Stimulated activated naive B cell treated with anti-CD40 and anti-IgM and Interleukin-4, amounts not matched to agents 10 μg/mL and 1 μg/mL and 100 μg/mL, for 72 hours (primary cell): Measurements from ENCODE around the gene CD244.

ENCODE experiments used
- ATAC-seq, 2 donors: fragments of 150-1000 bp; cut with Tn5 transposase; replicated peaks; 2 replicates each; pipeline ENCODE4 v1.10.0; 2021; ENCODE audit warnings: moderate library complexity in 1 of 2
- DNase-seq: peaks from one replicate; pipeline ENCODE4 v3.0.0; 2021
- H3K27ac Mint-ChIP-seq: one replicate; pipeline ENCODE4 v1.8.0; 2022; ENCODE audit warnings: mild to moderate bottlenecking, mixed read lengths
- H3K27me3 Mint-ChIP-seq, 2 donors: one replicate each; pipeline ENCODE4 v1.8.0; 2022; ENCODE audit warnings: mixed read lengths in 2 of 2
- H3K36me3 Mint-ChIP-seq, 2 donors: one replicate each; pipeline ENCODE4 v1.8.0; 2022; ENCODE audit warnings: mixed read lengths in 2 of 2, mild to moderate bottlenecking in 1 of 2
- H3K4me1 Mint-ChIP-seq, 2 donors: one replicate each; pipeline ENCODE4 v1.8.0; 2022; ENCODE audit warnings: mixed read lengths in 2 of 2, mild to moderate bottlenecking in 1 of 2
- H3K4me3 Mint-ChIP-seq, 2 donors: one replicate each; pipeline ENCODE4 v1.8.0; 2022; ENCODE audit warnings: mild to moderate bottlenecking in 2 of 2, mixed read lengths in 2 of 2, moderate library complexity in 1 of 2
- H3K9me3 Mint-ChIP-seq, 2 donors: one replicate each; pipeline ENCODE4 v1.8.0; 2022; ENCODE audit warnings: mixed read lengths in 2 of 2, mild to moderate bottlenecking in 1 of 2

The CD244 gene

DNA sequence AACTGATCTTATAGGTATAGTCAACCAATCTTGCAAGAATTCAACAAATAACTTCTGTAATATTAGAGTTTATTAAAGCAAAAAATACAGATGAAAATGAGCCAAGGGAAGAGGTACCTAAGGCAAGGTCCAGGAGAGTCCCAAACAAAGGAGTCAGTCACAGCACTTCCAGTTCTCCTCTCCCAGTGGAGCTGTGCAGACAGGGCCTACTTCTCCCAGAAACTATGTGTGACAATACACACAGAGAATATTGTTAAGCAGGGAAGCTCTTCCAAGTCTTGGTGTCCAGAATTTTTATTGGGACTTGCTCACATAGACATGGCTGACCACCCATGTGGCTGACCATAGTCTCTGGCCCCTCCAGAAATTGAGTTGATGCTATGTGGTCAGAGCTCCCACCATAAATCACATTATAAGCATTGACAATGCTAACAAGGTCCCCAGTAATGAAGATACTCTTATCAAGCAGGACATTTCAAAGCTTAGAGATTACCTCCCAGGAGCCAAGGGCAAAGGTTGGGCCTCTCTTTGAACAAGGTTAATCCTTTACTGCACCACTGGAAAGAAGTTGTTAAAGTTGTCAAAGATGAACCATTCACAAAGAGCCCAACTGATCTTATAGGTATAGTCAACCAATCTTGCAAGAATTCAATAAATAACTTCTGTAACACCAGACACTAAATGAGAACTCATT is 3.5 kb upstream of the CD244 start:
- no peak overlapping the region for H3K27ac Mint-ChIP-seq
- peaks cover 0 to 3% of the 10 kb centered on the region in 2 donors for H3K9me3 Mint-ChIP-seq
- H3K36me3 Mint-ChIP-seq: no peaks in the 10 kb centered on the region
- ATAC-seq (no peak), DNase-seq (no peak)
- peaks cover 27 to 39% of the 10 kb centered on the region in 2 donors for H3K4me1 Mint-ChIP-seq
- H3K4me3 Mint-ChIP-seq: no peak overlapping the region
- peaks cover 0 to 4% of the 10 kb centered on the region in 2 donors for H3K27me3 Mint-ChIP-seq

DNA sequence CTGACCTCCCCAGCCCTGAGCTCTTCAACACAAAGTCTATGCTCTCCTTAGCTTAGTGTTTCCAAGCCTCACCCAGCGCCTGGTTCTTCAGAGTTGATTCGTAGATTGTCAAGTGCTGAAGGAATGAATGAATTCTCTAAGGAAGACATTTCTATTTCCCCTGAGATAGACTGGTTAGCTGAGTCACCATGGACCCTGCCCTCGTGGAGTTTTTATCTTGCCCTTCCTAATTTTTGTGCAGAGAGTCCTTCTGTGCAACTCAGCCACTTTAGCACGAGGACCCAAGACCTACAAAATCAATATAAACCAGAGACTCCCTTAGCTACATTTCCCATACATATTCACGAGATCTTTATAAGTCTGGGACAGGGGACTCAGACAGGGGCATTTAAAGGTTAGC is 2.6 kb upstream of the CD244 start:
- ATAC-seq (no peak), DNase-seq (no peak)
- H3K4me1 Mint-ChIP-seq: peaks cover 27 to 39% of the 10 kb centered on the region in 2 donors
- H3K27me3 Mint-ChIP-seq: peaks cover 0 to 4% of the 10 kb centered on the region in 2 donors
- H3K9me3 Mint-ChIP-seq: peaks cover 0 to 3% of the 10 kb centered on the region in 2 donors
- no peaks in the 10 kb centered on the region for H3K36me3 Mint-ChIP-seq
- no peak overlapping the region for H3K27ac Mint-ChIP-seq
- no peak overlapping the region for H3K4me3 Mint-ChIP-seq

DNA sequence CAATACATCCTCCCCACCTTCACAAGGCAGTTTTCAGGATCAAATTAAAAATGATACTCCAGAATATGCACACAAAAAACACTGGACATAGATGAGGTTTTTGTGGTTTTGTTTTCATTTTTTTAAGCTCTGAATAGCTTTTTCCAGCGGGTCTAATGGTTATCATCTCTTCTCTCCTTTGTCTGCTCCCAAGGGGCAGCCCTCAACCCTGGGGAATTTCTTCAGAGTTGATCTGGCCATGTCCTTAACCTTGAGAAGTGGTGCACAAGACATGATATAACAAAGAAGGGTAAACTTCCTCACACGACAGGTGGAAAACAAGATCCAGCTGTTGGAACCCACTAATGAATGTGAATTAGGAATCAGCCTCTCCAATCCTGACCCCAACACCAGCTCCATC is 1.5 kb upstream of the CD244 start:
- no peak for DNase-seq
- H3K36me3 Mint-ChIP-seq: no peaks in the 10 kb centered on the region
- ATAC-seq: no peak
- no peak overlapping the region for H3K4me3 Mint-ChIP-seq
- H3K4me1 Mint-ChIP-seq: peaks cover 27 to 39% of the 10 kb centered on the region in 2 donors
- H3K27me3 Mint-ChIP-seq: peaks cover 0 to 4% of the 10 kb centered on the region in 2 donors
- H3K9me3 Mint-ChIP-seq: peaks cover 0 to 3% of the 10 kb centered on the region in 2 donors
- H3K27ac Mint-ChIP-seq: no peak overlapping the region

DNA sequence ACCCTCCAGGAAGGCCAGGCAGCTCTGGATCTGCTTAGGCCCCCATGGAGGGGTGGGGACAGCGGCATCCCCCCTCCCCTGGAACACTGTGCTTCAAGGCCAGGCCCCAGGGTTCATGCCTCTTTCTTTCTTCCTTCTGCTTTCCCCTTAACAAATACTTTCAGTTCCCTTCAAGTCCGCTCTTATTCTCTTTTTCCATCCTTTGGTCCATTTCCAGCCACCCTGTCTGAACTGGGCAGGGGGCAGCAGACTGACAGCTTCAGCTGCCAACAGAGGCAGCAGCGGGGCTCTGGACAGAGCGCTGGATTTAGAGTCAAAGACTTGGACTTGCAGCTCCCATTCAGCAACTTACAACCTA is 1.1 kb upstream of the CD244 start:
- Mint-ChIP-seq H3K27ac (peak overlapping the region; percentile 4), H3K36me3 (no peaks in the 10 kb centered on the region), H3K4me1 (peaks cover 27 to 39% of the 10 kb centered on the region in 2 donors), H3K4me3 (peak overlapping the region in 1 of 2 donors; percentile 67), H3K9me3 (peaks cover 0 to 3% of the 10 kb centered on the region in 2 donors), H3K27me3 (peaks cover 0 to 8% of the 10 kb centered on the region in 2 donors)
- DNase-seq: peak; percentile 13
- peak; percentile 52 to 56 for ATAC-seq

DNA sequence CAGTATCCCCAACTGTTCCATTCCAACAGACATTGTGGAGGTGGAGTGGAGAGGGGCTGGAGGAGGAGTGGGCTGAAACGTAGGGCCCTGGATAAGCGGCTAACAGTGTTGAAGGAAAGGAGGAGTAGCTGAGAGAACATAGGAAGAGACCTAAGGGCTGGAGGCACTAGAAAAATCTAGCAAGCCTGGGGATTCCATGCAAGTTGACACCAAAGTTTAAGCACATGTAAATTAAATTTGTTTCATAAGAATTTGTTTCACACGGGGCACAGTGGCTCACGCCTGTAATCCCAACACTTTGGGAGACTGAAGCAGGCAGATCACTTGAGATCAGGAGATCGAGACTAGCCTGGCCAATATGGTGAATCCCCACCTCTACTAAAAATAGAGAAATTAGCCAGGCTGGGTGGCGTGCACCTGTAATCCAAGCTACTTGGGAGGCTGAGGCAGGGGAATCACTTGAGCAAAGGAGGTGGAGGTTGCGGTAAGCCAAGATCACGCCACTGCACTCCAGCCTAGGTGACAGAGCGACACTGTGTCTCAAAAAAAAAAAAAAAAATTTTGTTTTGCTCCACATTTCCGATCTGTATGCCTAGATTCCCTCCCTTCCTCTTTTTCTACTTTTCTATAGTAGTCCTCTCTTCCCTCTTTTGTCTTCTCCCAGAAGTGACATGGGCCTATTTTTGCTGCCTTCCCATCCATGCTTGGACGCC is 530 bp upstream of the CD244 start:
- Mint-ChIP-seq H3K27ac (peak overlapping the region; percentile 52), H3K4me1 (peaks cover 26 to 36% of the 10 kb centered on the region in 2 donors), H3K4me3 (peak overlapping the region; percentile 55 to 67), H3K36me3 (no peaks in the 10 kb centered on the region), H3K27me3 (peaks cover 0 to 8% of the 10 kb centered on the region in 2 donors), H3K9me3 (peaks cover 0 to 3% of the 10 kb centered on the region in 2 donors)
- no peak for ATAC-seq
- DNase-seq: no peak

DNA sequence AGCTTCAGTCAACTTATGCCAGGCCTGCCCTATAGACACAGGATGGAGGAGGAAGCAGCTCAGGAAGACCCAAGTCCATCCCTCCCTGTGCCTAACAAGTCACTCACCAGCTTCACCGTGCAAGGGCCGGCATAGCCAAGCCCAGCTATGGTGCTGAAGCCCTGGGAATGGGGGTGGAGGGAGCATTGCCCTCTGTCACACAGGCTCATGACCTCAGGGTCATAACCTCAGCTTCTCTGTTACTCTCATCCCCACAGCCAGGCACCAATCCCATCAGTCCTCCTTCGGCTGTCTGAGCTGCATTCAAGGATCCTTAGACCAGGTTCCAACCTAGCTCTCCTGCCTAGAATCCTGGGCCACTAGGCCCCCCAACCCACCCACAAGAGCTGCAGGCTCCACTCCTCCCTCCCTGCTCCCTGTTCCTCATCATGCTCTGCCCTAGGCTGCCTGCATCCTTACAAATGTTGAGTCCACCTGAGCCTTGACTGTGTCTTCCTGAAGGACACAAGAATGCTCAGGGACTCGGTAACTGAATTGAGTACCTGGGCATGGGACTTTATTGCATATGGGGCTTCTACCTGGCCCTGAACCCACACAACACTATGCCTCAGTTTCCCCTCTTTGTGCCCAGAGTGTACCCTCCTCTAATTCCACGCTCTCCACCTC is 1.7 kb downstream of the CD244 start:
- no peak for DNase-seq
- no peak for ATAC-seq
- no peaks in the 10 kb centered on the region for H3K36me3 Mint-ChIP-seq
- H3K4me3 Mint-ChIP-seq: no peak overlapping the region
- no peak overlapping the region for H3K27ac Mint-ChIP-seq
- H3K4me1 Mint-ChIP-seq: peaks cover 21 to 29% of the 10 kb centered on the region in 2 donors
- H3K27me3 Mint-ChIP-seq: peaks cover 0 to 8% of the 10 kb centered on the region in 2 donors
- H3K9me3 Mint-ChIP-seq: no peaks in the 10 kb centered on the region

DNA sequence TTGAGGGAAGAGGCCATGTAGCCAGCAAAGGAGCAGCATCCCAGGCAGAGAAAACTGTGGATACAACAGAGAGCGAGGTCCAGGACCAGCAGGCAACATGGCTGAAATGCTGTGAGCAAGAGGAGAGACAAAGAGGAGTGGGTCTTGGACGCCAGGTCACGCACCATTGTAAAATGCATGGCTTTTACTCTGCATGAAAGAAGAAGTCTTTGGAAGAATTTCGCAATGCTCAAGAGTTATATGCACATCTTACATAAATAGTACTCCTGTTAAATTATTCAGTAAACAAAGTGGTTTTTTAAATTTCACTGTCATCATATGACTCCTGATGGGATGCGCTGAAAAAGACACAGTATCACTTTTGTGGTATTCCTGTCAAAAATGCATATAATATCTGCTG is 3.5 kb downstream of the CD244 start:
- Mint-ChIP-seq H3K4me3 (no peak overlapping the region), H3K9me3 (no peaks in the 10 kb centered on the region), H3K4me1 (peaks cover 16 to 24% of the 10 kb centered on the region in 2 donors), H3K27me3 (peaks cover 0 to 8% of the 10 kb centered on the region in 2 donors), H3K27ac (no peak overlapping the region), H3K36me3 (no peaks in the 10 kb centered on the region)
- DNase-seq (no peak), ATAC-seq (no peak)

DNA sequence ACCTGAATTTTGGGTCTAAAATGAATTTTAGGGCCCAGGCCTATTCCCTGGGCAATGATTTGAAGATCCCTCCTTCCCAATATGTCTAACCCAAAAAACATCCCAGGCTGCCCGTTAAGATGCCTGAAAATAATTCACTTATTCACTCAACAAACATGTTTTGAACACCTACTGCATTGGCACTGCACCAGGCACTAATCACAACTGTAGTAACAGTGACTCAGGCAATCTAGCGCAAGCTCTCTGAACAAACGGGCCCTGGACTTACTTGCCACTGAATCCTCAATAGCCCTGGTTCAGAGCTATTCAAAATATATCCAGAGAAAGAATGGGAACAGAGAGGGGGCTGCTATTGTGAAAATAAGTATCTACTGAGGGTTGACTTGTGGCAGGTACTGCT is 4.2 kb downstream of the CD244 start:
- no peak overlapping the region for H3K27ac Mint-ChIP-seq
- H3K36me3 Mint-ChIP-seq: no peaks in the 10 kb centered on the region
- no peak overlapping the region for H3K4me3 Mint-ChIP-seq
- H3K27me3 Mint-ChIP-seq: peaks cover 5 to 8% of the 10 kb centered on the region in 2 donors
- no peak for ATAC-seq
- no peak for DNase-seq
- H3K4me1 Mint-ChIP-seq: peaks cover 11 to 18% of the 10 kb centered on the region in 2 donors
- H3K9me3 Mint-ChIP-seq: no peaks in the 10 kb centered on the region

DNA sequence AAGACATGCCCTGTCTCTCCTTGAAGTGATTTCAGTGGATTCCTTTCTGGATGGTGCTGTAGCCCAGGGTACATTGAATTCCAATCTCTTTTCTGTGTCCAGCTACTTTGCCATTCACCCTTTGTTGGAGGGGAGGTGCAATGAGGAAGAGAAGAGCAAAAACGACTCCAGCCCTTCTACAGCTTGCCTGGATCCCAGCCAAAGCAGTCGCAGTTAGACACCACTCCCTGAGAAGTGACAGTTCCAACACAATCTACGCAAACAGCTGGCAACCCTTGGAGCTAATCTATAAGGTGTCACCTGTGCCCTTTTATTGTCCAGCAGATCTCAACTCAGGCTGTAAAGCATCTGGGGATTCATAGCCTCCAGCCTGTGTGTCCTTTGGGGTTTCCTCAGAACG is 4.6 kb downstream of the CD244 start:
- Mint-ChIP-seq H3K27ac (no peak overlapping the region), H3K36me3 (no peaks in the 10 kb centered on the region), H3K9me3 (no peaks in the 10 kb centered on the region), H3K4me1 (peaks cover 10 to 14% of the 10 kb centered on the region in 2 donors), H3K4me3 (no peak overlapping the region), H3K27me3 (peaks cover 6 to 8% of the 10 kb centered on the region in 2 donors)
- ATAC-seq: no peak
- DNase-seq: no peak

DNA sequence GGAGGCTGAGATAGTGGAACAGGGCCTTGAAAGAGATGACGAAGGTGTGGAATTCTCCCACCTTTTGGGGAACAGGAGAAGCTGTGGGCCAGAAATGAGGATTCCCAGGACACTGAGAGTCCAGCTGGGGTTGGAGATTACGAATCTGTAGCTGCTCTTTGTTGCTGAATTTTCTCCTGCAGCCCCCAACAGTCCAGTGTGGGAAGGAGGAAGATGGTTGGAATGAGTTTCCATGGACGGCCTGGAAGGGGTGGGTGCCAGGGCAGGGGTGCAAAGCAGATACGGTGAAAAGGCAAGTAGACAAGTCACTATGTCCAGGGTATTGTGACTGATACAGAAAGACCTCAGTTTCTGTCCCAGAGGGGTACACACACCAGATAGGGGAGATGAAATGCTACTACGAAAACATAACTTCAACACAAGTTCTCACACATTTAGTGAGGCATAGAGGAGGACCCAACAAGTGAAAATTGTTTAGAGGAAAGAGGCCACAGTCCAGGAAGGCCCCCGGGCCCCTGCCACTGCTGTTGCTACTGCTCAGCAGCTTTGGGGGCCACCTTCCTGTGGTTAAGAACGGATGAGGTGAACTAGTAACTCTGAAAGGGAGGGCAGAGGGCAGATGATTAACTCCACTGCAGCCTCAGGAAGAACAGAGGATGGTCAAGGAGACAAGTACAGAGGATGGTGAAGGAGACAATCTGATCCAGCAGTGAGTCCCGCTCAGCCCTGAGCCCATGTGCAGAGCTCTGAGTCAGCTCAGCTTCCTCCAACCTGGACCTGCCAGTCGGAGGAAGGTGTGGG is 7.3 kb downstream of the CD244 start:
- Mint-ChIP-seq H3K4me1 (no peaks in the 10 kb centered on the region), H3K27ac (no peak overlapping the region), H3K9me3 (peaks cover 0 to 1% of the 10 kb centered on the region in 2 donors), H3K27me3 (peaks cover 4 to 6% of the 10 kb centered on the region in 2 donors), H3K36me3 (no peaks in the 10 kb centered on the region), H3K4me3 (no peak overlapping the region)
- ATAC-seq (peak; percentile 8 to 19), DNase-seq (no peak)

DNA sequence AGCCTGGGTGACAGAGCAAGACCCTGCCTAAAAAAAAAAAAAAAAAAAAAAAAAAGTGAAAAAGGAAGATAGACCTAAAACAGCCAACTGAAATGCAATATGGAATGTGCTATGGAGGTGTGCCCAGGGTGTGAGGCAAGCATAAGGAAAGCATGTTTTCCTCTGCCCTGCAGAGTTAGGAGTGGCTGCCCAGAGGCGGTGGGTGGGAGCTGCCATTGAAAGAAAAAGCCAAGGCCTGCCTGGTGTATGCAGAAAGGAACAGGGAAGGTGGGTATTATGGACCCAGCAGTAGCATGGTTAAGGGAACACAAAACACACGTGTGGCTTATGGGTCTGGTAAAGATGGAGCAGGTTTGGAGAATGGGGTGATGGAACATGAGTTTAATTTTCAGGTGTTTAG is 8.9 kb downstream of the CD244 start:
- Mint-ChIP-seq H3K36me3 (no peaks in the 10 kb centered on the region), H3K27me3 (peaks cover under 1 to 6% of the 10 kb centered on the region in 2 donors), H3K4me1 (no peaks in the 10 kb centered on the region), H3K27ac (no peak overlapping the region), H3K9me3 (peaks cover 0 to 1% of the 10 kb centered on the region in 2 donors), H3K4me3 (no peak overlapping the region)
- DNase-seq (no peak), ATAC-seq (no peak)

DNA sequence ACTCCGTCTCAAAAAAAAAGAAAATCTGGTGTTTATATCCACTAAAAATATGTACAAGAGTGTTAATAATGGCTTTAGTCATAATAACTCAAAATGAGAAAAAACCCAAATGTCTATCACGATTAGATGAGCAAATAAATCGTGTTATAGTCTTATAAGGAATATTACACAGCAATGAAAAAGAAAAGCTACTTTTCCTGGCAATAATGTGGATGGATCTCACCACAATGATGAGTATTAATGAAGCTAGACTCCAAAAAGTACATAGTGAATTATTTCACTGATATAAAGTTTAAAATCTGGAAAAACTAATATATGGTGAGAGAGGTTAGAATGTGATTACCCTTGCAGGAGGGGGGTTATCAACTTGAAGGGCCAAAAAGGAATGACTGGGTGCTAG is 9.7 kb downstream of the CD244 start:
- H3K27me3 Mint-ChIP-seq: peaks cover 2 to 6% of the 10 kb centered on the region in 2 donors
- H3K9me3 Mint-ChIP-seq: peaks cover 0 to 1% of the 10 kb centered on the region in 2 donors
- ATAC-seq (no peak), DNase-seq (no peak)
- no peak overlapping the region for H3K27ac Mint-ChIP-seq
- no peak overlapping the region for H3K4me3 Mint-ChIP-seq
- no peaks in the 10 kb centered on the region for H3K4me1 Mint-ChIP-seq
- H3K36me3 Mint-ChIP-seq: no peaks in the 10 kb centered on the region

DNA sequence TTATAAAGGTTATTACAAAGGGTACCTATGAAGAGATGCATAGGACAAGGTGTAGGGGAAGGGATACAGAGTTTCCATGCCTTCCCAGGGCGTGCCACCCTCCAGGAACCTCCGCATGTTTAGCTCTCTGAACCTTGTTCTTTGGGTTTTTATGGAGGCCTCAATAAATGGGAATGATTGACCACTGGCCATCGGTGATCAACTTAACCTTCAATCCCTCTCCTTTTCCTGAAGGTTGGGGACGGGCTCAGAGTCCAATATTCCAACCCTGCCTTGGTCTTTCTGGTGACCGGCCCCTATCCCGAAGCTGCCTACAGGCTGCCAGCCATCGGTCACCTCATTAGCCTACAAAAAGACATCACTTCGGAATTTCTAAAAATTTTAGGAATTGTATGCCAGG is 11.7 kb downstream of the CD244 start:
- Mint-ChIP-seq H3K4me1 (no peaks in the 10 kb centered on the region), H3K36me3 (no peaks in the 10 kb centered on the region), H3K9me3 (peaks cover 0 to 1% of the 10 kb centered on the region in 2 donors), H3K27ac (no peak overlapping the region), H3K4me3 (no peak overlapping the region), H3K27me3 (peaks cover 3 to 6% of the 10 kb centered on the region in 2 donors)
- DNase-seq (no peak), ATAC-seq (no peak)

DNA sequence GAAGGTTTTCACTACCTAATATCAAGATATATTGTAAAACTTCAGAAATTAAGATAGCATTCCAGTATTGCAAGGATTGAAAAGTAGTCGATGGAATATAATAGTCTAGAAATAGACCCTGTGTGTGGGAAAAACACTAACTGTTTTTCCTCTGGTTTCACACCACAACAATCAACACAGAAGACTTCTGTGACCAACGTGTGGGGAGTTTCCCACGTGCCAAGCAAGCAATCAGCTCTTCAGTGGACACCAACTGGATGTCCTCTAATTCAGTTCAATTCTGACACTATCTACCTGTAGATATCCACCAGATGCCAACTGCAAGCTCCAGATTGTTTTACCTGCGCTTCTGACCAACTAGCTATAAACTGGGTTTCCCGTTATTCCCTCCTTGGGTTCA is 12.1 kb downstream of the CD244 start:
- H3K27me3 Mint-ChIP-seq: peaks cover 3 to 6% of the 10 kb centered on the region in 2 donors
- ATAC-seq: no peak
- H3K27ac Mint-ChIP-seq: no peak overlapping the region

More for the DNA sequence above, 12.1 kb downstream of the CD244 start:
- H3K4me3 Mint-ChIP-seq: no peak overlapping the region
- H3K9me3 Mint-ChIP-seq: peaks cover 0 to 1% of the 10 kb centered on the region in 2 donors
- no peak for DNase-seq
- H3K36me3 Mint-ChIP-seq: no peaks in the 10 kb centered on the region
- H3K4me1 Mint-ChIP-seq: no peaks in the 10 kb centered on the region
